Effector CD8-positive, alpha-beta T cell (primary cell): ENCODE measurements around the gene MNAT1.
A peak's percentile ranks its signal among the peaks of the same experiment; 100 is the strongest.
"Not testable (repeated sequence)": the region's sequence is repeated elsewhere in the genome, so short reads cannot be mapped to it uniquely, and the experiment has no call there.

Source experiments
- DNase-seq: peaks from one replicate; lab custom pipeline; 2025; lab: John Stamatoyannopoulos, UW

Gene MNAT1

GRCh38 chr14:60738843-60739508 is 4.4 kb downstream of the MNAT1 start:
- no peak for DNase-seq

- DNase-seq: no peak
Measured at GRCh38 chr14:60744566-60744965, 10.0 kb downstream of the MNAT1 start.

- peak; percentile 7 for DNase-seq
Measured at GRCh38 chr14:60753264-60754119, 18.9 kb downstream of the MNAT1 start.

- no peak for DNase-seq
Measured at GRCh38 chr14:60756847-60757246, 22.3 kb downstream of the MNAT1 start.

- no peak for DNase-seq
Measured at GRCh38 chr14:60757567-60758002, 23.0 kb downstream of the MNAT1 start.

GRCh38 chr14:60758885-60759284 is 24.3 kb downstream of the MNAT1 start:
- no peak for DNase-seq

- DNase-seq: no peak
Measured at GRCh38 chr14:60760209-60760608, 25.6 kb downstream of the MNAT1 start.

GRCh38 chr14:60760644-60761364 is 26.2 kb downstream of the MNAT1 start:
- DNase-seq: no peak

- no peak for DNase-seq
Measured at GRCh38 chr14:60768602-60769001, 34.0 kb downstream of the MNAT1 start.

- no peak for DNase-seq
Measured at GRCh38 chr14:60771117-60771516, 36.6 kb downstream of the MNAT1 start.

GRCh38 chr14:60773558-60773957 is 39.0 kb downstream of the MNAT1 start:
- no peak for DNase-seq

GRCh38 chr14:60775296-60775695 is 40.7 kb downstream of the MNAT1 start:
- no peak for DNase-seq

- DNase-seq: no peak
Measured at GRCh38 chr14:60777856-60778578, 43.5 kb downstream of the MNAT1 start.

GRCh38 chr14:60779745-60780514 is 45.4 kb downstream of the MNAT1 start:
- not testable (repeated sequence) for DNase-seq

- DNase-seq: not testable (repeated sequence)
Measured at GRCh38 chr14:60780558-60780957, 46.0 kb downstream of the MNAT1 start.

- DNase-seq: no peak
Measured at GRCh38 chr14:60786905-60787304, 52.3 kb downstream of the MNAT1 start.

GRCh38 chr14:60789656-60790055 is 55.1 kb downstream of the MNAT1 start:
- DNase-seq: no peak

- DNase-seq: no peak
Measured at GRCh38 chr14:60790850-60791249, 56.3 kb downstream of the MNAT1 start.

- DNase-seq: no peak
Measured at GRCh38 chr14:60796434-60796833, 61.9 kb downstream of the MNAT1 start.

- no peak for DNase-seq
Measured at GRCh38 chr14:60800409-60800808, 65.8 kb downstream of the MNAT1 start.

GRCh38 chr14:60803871-60804270 is 69.3 kb downstream of the MNAT1 start:
- no peak for DNase-seq
